MM.1S (cell line): ENCODE data around the gene PCYOX1L.

Experiments
- DNase-seq: peaks from one replicate; pipeline ENCODE4 v3.0.0-alpha.2; 2015
- H2AFZ ChIP-seq: fragments of 300-600 bp; sonication (generic); 2 replicates; pipeline ENCODE4 v1.6.0; 2016; ENCODE audit warnings: antibody characterized with exemption, low read length
- H3F3A ChIP-seq: fragments of 300-600 bp; sonication (generic); 2 replicates; pipeline ENCODE4 v1.6.1; 2016; ENCODE audit warnings: mild to moderate bottlenecking, antibody characterized with exemption, low read length, moderate library complexity, mixed read lengths; ENCODE audit not compliant: insufficient read depth
- H3K27ac ChIP-seq: fragments of 300-600 bp; sonication (generic); 2 replicates; pipeline ENCODE4 v1.5.1; 2016; ENCODE audit warnings: mild to moderate bottlenecking, low read length
- H3K27me3 ChIP-seq: fragments of 300-600 bp; sonication (generic); replicated peaks from 2 replicates; pipeline ENCODE4 v1.6.0; 2016; ENCODE audit warnings: low read length; ENCODE audit not compliant: insufficient read depth
- H3K36me3 ChIP-seq: fragments of 300-600 bp; sonication (generic); replicated peaks from 2 replicates; pipeline ENCODE4 v1.6.1; 2016; ENCODE audit warnings: mild to moderate bottlenecking, low read length, mixed read lengths; ENCODE audit not compliant: insufficient read depth
- H3K4me1 ChIP-seq: fragments of 300-600 bp; sonication (generic); 2 replicates; pipeline ENCODE4 v1.6.1; 2016; ENCODE audit warnings: low read length, mixed read lengths
- H3K4me2 ChIP-seq: fragments of 300-600 bp; sonication (generic); 2 replicates; pipeline ENCODE4 v1.6.0; 2016; ENCODE audit warnings: low read depth, low read length
- H3K4me3 ChIP-seq: fragments of 300-600 bp; sonication (generic); 2 replicates; pipeline ENCODE4 v1.5.1; 2016; ENCODE audit warnings: low read length, mixed read lengths
- H3K79me2 ChIP-seq: fragments of 300-600 bp; sonication (generic); 2 replicates; pipeline ENCODE4 v1.6.1; 2016; ENCODE audit warnings: mixed run types, low read length, mixed read lengths
- H3K9ac ChIP-seq: fragments of 300-600 bp; sonication (generic); 2 replicates; pipeline ENCODE4 v1.6.1; 2016; ENCODE audit warnings: low read length, mixed read lengths
- H3K9me2 ChIP-seq: fragments of 300-600 bp; sonication (generic); replicated peaks from 2 replicates; pipeline ENCODE4 v1.6.1; 2016; ENCODE audit warnings: mild to moderate bottlenecking, low read length, mixed read lengths; ENCODE audit not compliant: insufficient read depth
- H3K9me3 ChIP-seq: fragments of 300-600 bp; sonication (generic); replicated peaks from 2 replicates; pipeline ENCODE4 v1.6.1; 2016; ENCODE audit warnings: mild to moderate bottlenecking, low read length, mixed read lengths; ENCODE audit not compliant: insufficient read depth
- H4K20me1 ChIP-seq: fragments of 300-600 bp; sonication (generic); 2 replicates; pipeline ENCODE4 v1.6.1; 2016; ENCODE audit warnings: mild to moderate bottlenecking, low read length, moderate library complexity, mixed read lengths; ENCODE audit not compliant: insufficient read depth
- CTCF ChIP-seq: fragments of 300-600 bp; sonication (generic); IDR thresholded peaks from 2 replicates; pipeline ENCODE4 v1.5.1; 2016; ENCODE audit warnings: antibody characterized with exemption, low read length, mixed read lengths
- EZH2 ChIP-seq: fragments of 300-600 bp; sonication (generic); optimal IDR thresholded peaks from 2 replicates; pipeline ENCODE3; 2017; ENCODE audit warnings: low read depth, mild to moderate bottlenecking, antibody characterized with exemption, low read length, mixed read lengths
- EZH2phosphoT487 ChIP-seq: fragments of 300-600 bp; sonication (generic); IDR thresholded peaks from 2 replicates; pipeline ENCODE4 v1.6.1; 2018; ENCODE audit warnings: antibody characterized with exemption, low read length

PCYOX1L gene

GRCh38 chr5:149370878-149371277 is 13.0 kb downstream of the PCYOX1L start:
- Histone ChIP-seq H3K27me3 (no peaks in the 10 kb centered on the region), H3K9ac (no peak overlapping the region), H3K4me1 (peaks cover 22% of the 10 kb centered on the region), H3K9me2 (no peaks in the 10 kb centered on the region), H3K4me3 (no peak overlapping the region), H3K27ac (no peak overlapping the region), H4K20me1 (no peaks in the 10 kb centered on the region), H2AFZ (no peak overlapping the region), H3K79me2 (no peaks in the 10 kb centered on the region), H3K36me3 (no peaks in the 10 kb centered on the region), H3K9me3 (no peaks in the 10 kb centered on the region), H3K4me2 (no peak overlapping the region), H3F3A (no peaks in the 10 kb centered on the region; the same call in 1 of the 2 replicates)
- no peak for TF ChIP-seq EZH2
- TF ChIP-seq EZH2phosphoT487, result no peak
- TF ChIP-seq CTCF, result no peak
- DNase-seq, result no peak

- Histone ChIP-seq H3K27me3 (no peaks in the 10 kb centered on the region), H2AFZ (no peak overlapping the region), H3K27ac (no peak overlapping the region), H3K36me3 (no peaks in the 10 kb centered on the region), H4K20me1 (no peaks in the 10 kb centered on the region), H3K9ac (no peak overlapping the region), H3K4me1 (peaks cover 22% of the 10 kb centered on the region), H3K9me2 (no peaks in the 10 kb centered on the region), H3K4me2 (no peak overlapping the region), H3K79me2 (no peaks in the 10 kb centered on the region), H3F3A (no peaks in the 10 kb centered on the region; the same call in 1 of the 2 replicates), H3K9me3 (no peaks in the 10 kb centered on the region), H3K4me3 (no peak overlapping the region)
- TF ChIP-seq EZH2 (no peak), CTCF (peak; percentile 72)
- peak; percentile 73 for DNase-seq
Observed at GRCh38 chr5:149371296-149371962, 13.6 kb downstream of the PCYOX1L start.

- H2AFZ ChIP-seq, result no peak overlapping the region
- no peaks in the 10 kb centered on the region; the same call in 1 of the 2 replicates for H3F3A ChIP-seq
- H3K4me1 ChIP-seq, result peaks cover 15% of the 10 kb centered on the region
- H3K36me3 ChIP-seq, result no peaks in the 10 kb centered on the region
- DNase-seq, result no peak
- H3K79me2 ChIP-seq, result no peaks in the 10 kb centered on the region
- H3K27me3 ChIP-seq, result no peaks in the 10 kb centered on the region
- H3K9me3 ChIP-seq, result no peaks in the 10 kb centered on the region
- H3K27ac ChIP-seq, result no peak overlapping the region
- H3K9me2 ChIP-seq, result no peaks in the 10 kb centered on the region
- no peaks in the 10 kb centered on the region for H4K20me1 ChIP-seq
- TF ChIP-seq EZH2phosphoT487 (no peak), EZH2 (no peak), CTCF (no peak)
- no peak overlapping the region for H3K4me3 ChIP-seq
- H3K9ac ChIP-seq, result no peak overlapping the region
- no peak overlapping the region for H3K4me2 ChIP-seq
Observed at GRCh38 chr5:149372076-149372795, 14.4 kb downstream of the PCYOX1L start.
